ENCODE data around the gene PRRC2A. TPM values are rescaled to one million over a fixed set of nuclear protein-coding genes. Genes with fewer than 3 reads are reported as not detected.

PRRC2A gene
- total RNA-seq, 3 donors from 2014 or later (not counting 1 experiment from before 2014, with no cell fraction given), result 264 to 294 (median 294) TPM

GRCh38 chr6:31632279-31632946 lies 11.9 kb downstream of the PRRC2A start:
- Mint-ChIP-seq H3K36me3 (peaks cover 6% of the 10 kb centered on the region), H3K27me3 (ENCODE audit: low read depth in 2 of 2) (no peaks in the 10 kb centered on the region), H3K9me3 (no peaks in the 10 kb centered on the region), H3K4me1 (peaks cover 4 to 24% of the 10 kb centered on the region in 2 donors), H3K4me3 (no peak overlapping the region), H3K27ac (peak overlapping the region; percentile 21 to 76)
- H3K27ac ChIP-seq (ENCODE audit: low read length), result no peak overlapping the region
- no peak for TF ChIP-seq CTCF (IDR thresholded peaks at IDR 0.05)
- intact Hi-C loops (cut with micrococcal nuclease), result no loop called here
- ATAC-seq (no peak), DNase-seq (no peak)
- WGBS (ENCODE audit: insufficient coverage), result 98% methylated on average over 26 of the region's 26 CpGs
- H3K9me3 ChIP-seq (ENCODE audit: control insufficient read depth, insufficient read depth, low read length), result no peaks in the 10 kb centered on the region
- peaks cover 93% of the 10 kb centered on the region for H3K36me3 ChIP-seq (ENCODE audit: control insufficient read depth, insufficient read depth, low read length)
- no peaks in the 10 kb centered on the region for H3K4me1 ChIP-seq (ENCODE audit: control insufficient read depth, insufficient read depth, low read length)
- no peak overlapping the region for H3K4me3 ChIP-seq (ENCODE audit: low read length)
- H3K27me3 ChIP-seq (ENCODE audit: control insufficient read depth, insufficient read depth, low read length), result no peaks in the 10 kb centered on the region

GRCh38 chr6:31633447-31633846 lies 12.9 kb downstream of the PRRC2A start:
- Histone ChIP-seq H3K4me1 (ENCODE audit: control insufficient read depth, insufficient read depth, low read length) (no peaks in the 10 kb centered on the region), H3K27ac (ENCODE audit: low read length) (no peak overlapping the region), H3K9me3 (ENCODE audit: control insufficient read depth, insufficient read depth, low read length) (no peaks in the 10 kb centered on the region), H3K27me3 (ENCODE audit: control insufficient read depth, insufficient read depth, low read length) (no peaks in the 10 kb centered on the region), H3K4me3 (ENCODE audit: low read length) (no peak overlapping the region), H3K36me3 (ENCODE audit: control insufficient read depth, insufficient read depth, low read length) (peaks cover 93% of the 10 kb centered on the region)
- 97% methylated on average over 7 of the region's 7 CpGs for WGBS (ENCODE audit: insufficient coverage)
- intact Hi-C loops (cut with micrococcal nuclease), result no loop called here
- ATAC-seq, result no peak
- Mint-ChIP-seq H3K4me1 (peaks cover 0 to 20% of the 10 kb centered on the region in 2 donors), H3K27ac (peak overlapping the region in 1 of 2 donors; percentile 76), H3K4me3 (no peak overlapping the region), H3K9me3 (no peaks in the 10 kb centered on the region), H3K27me3 (ENCODE audit: low read depth in 2 of 2) (no peaks in the 10 kb centered on the region), H3K36me3 (no peaks in the 10 kb centered on the region)
- no peak for DNase-seq
- TF ChIP-seq CTCF (IDR thresholded peaks at IDR 0.05), result no peak

GRCh38 chr6:31634131-31634530 lies 13.6 kb downstream of the PRRC2A start:
- no peaks in the 10 kb centered on the region for H3K36me3 Mint-ChIP-seq
- no peaks in the 10 kb centered on the region for H3K27me3 ChIP-seq (ENCODE audit: control insufficient read depth, insufficient read depth, low read length)
- H3K4me3 ChIP-seq (ENCODE audit: low read length), result no peak overlapping the region
- TF ChIP-seq CTCF (IDR thresholded peaks at IDR 0.05), result no peak
- no peak for ATAC-seq
- H3K27ac ChIP-seq (ENCODE audit: low read length), result no peak overlapping the region
- H3K36me3 ChIP-seq (ENCODE audit: control insufficient read depth, insufficient read depth, low read length), result peaks cover 93% of the 10 kb centered on the region
- no peaks in the 10 kb centered on the region for H3K9me3 ChIP-seq (ENCODE audit: control insufficient read depth, insufficient read depth, low read length)
- DNase-seq, result no peak
- H3K4me1 ChIP-seq (ENCODE audit: control insufficient read depth, insufficient read depth, low read length), result no peaks in the 10 kb centered on the region
- H3K4me3 Mint-ChIP-seq, result no peak overlapping the region
- peak overlapping the region in 1 of 2 donors; percentile 76 for H3K27ac Mint-ChIP-seq
- peaks cover 0 to 20% of the 10 kb centered on the region in 2 donors for H3K4me1 Mint-ChIP-seq
- H3K27me3 Mint-ChIP-seq (ENCODE audit: low read depth in 2 of 2), result no peaks in the 10 kb centered on the region
- intact Hi-C loops (cut with micrococcal nuclease), result no loop called here
- WGBS (ENCODE audit: insufficient coverage), result 84% methylated on average over 3 of the region's 3 CpGs
- no peaks in the 10 kb centered on the region for H3K9me3 Mint-ChIP-seq

All from natural killer cell (primary cell).